GM12875 (cell line): Measurements from ENCODE around the gene A3GALT2.

Experiments
- H3K4me3 ChIP-seq: one replicate; pipeline ENCODE4 v1.5.1; 2011; ENCODE audit warnings: low read depth, low read length, control low read depth
- CTCF ChIP-seq: IDR thresholded peaks from 2 replicates; pipeline ENCODE4 v1.5.1; 2011; ENCODE audit warnings: low read depth, mild to moderate bottlenecking, control low read depth, inconsistent platforms, low read length, moderate library complexity, borderline replicate concordance; ENCODE audit not compliant: insufficient read depth

Gene A3GALT2

GRCh38 chr1:33327587-33328325 is 6.9 kb upstream of the A3GALT2 start:
- no peak for TF ChIP-seq CTCF
- no peak overlapping the region for H3K4me3 ChIP-seq

- TF ChIP-seq CTCF, result no peak
- H3K4me3 ChIP-seq, result no peak overlapping the region
Measured at GRCh38 chr1:33326785-33327184, 5.9 kb upstream of the A3GALT2 start.

GRCh38 chr1:33324677-33325575 is 4.0 kb upstream of the A3GALT2 start:
- no peak for TF ChIP-seq CTCF
- no peak overlapping the region for H3K4me3 ChIP-seq

- TF ChIP-seq CTCF, result no peak
- no peak overlapping the region for H3K4me3 ChIP-seq
Measured at GRCh38 chr1:33323663-33324477, 3.0 kb upstream of the A3GALT2 start.

GRCh38 chr1:33322870-33323585 is 2.1 kb upstream of the A3GALT2 start:
- TF ChIP-seq CTCF, result no peak
- H3K4me3 ChIP-seq, result no peak overlapping the region

GRCh38 chr1:33322109-33322508 is 1.2 kb upstream of the A3GALT2 start:
- no peak overlapping the region for H3K4me3 ChIP-seq
- TF ChIP-seq CTCF, result no peak
